ENCODE results near the gene KRTAP1-3. TPM values are rescaled to one million over a fixed set of nuclear protein-coding genes. Genes with fewer than 3 reads are reported as not detected.

The KRTAP1-3 gene
- total RNA-seq, 3 donors from 2014 or later, result not detected

DNA sequence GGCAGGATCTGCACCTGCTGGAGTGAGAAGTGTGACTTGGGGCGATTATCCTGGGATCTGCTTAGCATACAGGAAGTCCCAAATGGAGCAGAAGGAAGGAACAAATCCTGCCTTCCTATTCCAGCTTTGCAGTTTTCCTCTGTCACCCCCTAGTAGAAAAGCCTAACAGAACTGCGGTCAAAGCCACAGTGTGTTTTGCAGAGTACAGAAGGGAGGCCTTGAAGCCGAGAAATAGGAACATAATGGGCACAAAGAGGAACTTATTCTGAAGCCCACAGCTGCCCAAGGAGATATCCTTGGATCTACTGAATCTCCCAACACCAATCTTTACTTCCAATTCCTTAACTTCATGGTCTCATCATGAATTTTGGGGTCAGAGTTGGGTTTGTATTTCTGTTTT lies 16.1 kb downstream of the KRTAP1-3 start:
- Histone ChIP-seq H3K4me3 (no peak overlapping the region), H3K27ac (no peak overlapping the region), H3K4me1 (no peaks in the 10 kb centered on the region), H3K9me3 (no peaks in the 10 kb centered on the region), H3K36me3 (no peaks in the 10 kb centered on the region), H3K27me3 (no peaks in the 10 kb centered on the region)
- DNase-seq (ENCODE audit: low spot score in 2 of 2), result no peak
- no peak for TF ChIP-seq POLR2AphosphoS5 (IDR thresholded peaks at IDR 0.05)
- TF ChIP-seq, protein P1, sequence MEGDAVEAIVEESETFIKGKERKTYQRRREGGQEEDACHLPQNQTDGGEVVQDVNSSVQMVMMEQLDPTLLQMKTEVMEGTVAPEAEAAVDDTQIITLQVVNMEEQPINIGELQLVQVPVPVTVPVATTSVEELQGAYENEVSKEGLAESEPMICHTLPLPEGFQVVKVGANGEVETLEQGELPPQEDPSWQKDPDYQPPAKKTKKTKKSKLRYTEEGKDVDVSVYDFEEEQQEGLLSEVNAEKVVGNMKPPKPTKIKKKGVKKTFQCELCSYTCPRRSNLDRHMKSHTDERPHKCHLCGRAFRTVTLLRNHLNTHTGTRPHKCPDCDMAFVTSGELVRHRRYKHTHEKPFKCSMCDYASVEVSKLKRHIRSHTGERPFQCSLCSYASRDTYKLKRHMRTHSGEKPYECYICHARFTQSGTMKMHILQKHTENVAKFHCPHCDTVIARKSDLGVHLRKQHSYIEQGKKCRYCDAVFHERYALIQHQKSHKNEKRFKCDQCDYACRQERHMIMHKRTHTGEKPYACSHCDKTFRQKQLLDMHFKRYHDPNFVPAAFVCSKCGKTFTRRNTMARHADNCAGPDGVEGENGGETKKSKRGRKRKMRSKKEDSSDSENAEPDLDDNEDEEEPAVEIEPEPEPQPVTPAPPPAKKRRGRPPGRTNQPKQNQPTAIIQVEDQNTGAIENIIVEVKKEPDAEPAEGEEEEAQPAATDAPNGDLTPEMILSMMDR (IDR thresholded peaks at IDR 0.05), result no peak
- TF ChIP-seq POLR2A (IDR thresholded peaks at IDR 0.05), result no peak
- intact Hi-C loops (cut with DNase I; ENCODE audit: low total_unique reads), result no loop called here

GRCh38 chr17:41016578-41017215 lies 18.0 kb downstream of the KRTAP1-3 start:
- H3K36me3 ChIP-seq, result no peaks in the 10 kb centered on the region
- intact Hi-C loops (cut with DNase I; ENCODE audit: low total_unique reads), result no loop called here
- TF ChIP-seq POLR2A (IDR thresholded peaks at IDR 0.05) (no peak), POLR2AphosphoS5 (IDR thresholded peaks at IDR 0.05) (no peak)
- TF ChIP-seq, protein P1 (IDR thresholded peaks at IDR 0.05), result no peak
- no peaks in the 10 kb centered on the region for H3K9me3 ChIP-seq
- DNase-seq (ENCODE audit: low spot score in 2 of 2), result no peak
- H3K4me1 ChIP-seq, result no peaks in the 10 kb centered on the region
- no peak overlapping the region for H3K4me3 ChIP-seq
- H3K27ac ChIP-seq, result no peak overlapping the region
- no peaks in the 10 kb centered on the region for H3K27me3 ChIP-seq

DNA sequence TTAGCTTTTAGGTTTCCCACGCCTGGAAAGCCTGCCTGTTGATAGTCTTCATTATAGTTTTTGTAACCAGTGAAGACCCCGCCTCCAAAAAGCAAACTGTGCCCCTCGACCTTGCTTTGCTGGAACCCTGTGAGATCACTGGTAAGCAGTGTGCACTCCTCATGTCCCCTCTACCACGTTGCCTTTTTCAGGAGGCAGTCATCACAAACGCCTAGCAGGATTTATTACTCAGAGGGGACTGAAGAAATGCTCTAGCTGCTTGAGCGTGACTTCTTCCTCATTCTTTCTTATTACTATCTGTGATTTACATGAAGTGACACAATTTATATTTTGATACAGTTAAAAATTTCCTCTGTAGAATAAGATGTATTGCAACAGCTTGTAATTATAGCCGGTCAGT lies 19.2 kb downstream of the KRTAP1-3 start:
- DNase-seq (ENCODE audit: low spot score in 2 of 2), result no peak
- intact Hi-C loops (cut with DNase I; ENCODE audit: low total_unique reads), result no loop called here
- H3K27me3 ChIP-seq, result no peaks in the 10 kb centered on the region
- H3K36me3 ChIP-seq, result no peaks in the 10 kb centered on the region
- TF ChIP-seq POLR2AphosphoS5 (IDR thresholded peaks at IDR 0.05) (no peak), POLR2A (IDR thresholded peaks at IDR 0.05) (no peak)
- TF ChIP-seq, protein P1 (IDR thresholded peaks at IDR 0.05), result no peak
- H3K27ac ChIP-seq, result no peak overlapping the region
- H3K4me1 ChIP-seq, result no peaks in the 10 kb centered on the region
- no peaks in the 10 kb centered on the region for H3K9me3 ChIP-seq
- no peak overlapping the region for H3K4me3 ChIP-seq

DNA sequence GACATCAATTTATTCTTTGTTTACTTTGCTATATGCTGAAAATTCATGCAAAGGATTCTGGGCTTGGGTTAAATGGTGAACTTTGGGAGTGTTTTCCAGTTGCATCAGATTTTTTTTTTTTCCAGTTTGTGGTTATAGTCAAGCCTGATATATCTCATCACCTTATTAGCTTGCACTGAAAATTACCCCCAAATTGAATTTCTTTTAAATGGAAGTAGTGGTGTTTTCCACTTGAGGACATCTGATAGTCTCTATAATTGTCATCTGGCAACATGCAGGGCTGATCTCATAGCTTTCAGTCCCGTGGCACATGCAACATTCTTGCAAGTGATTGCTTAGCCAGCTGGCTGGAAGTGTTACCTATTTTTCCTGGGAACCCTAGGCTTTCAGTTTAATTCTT lies 21.1 kb downstream of the KRTAP1-3 start:
- H3K27me3 ChIP-seq, result no peaks in the 10 kb centered on the region
- intact Hi-C loops (cut with DNase I; ENCODE audit: low total_unique reads), result no loop called here
- no peaks in the 10 kb centered on the region for H3K4me1 ChIP-seq
- no peak overlapping the region for H3K4me3 ChIP-seq
- no peak overlapping the region for H3K27ac ChIP-seq
- DNase-seq (ENCODE audit: low spot score in 2 of 2), result no peak
- TF ChIP-seq POLR2AphosphoS5 (IDR thresholded peaks at IDR 0.05), result no peak
- no peak for TF ChIP-seq POLR2A (IDR thresholded peaks at IDR 0.05)
- TF ChIP-seq, protein P1 (IDR thresholded peaks at IDR 0.05), result no peak
- no peaks in the 10 kb centered on the region for H3K36me3 ChIP-seq
- no peaks in the 10 kb centered on the region for H3K9me3 ChIP-seq

GRCh38 chr17:41013181-41013580 lies 21.5 kb downstream of the KRTAP1-3 start:
- Histone ChIP-seq H3K4me3 (no peak overlapping the region), H3K27me3 (no peaks in the 10 kb centered on the region), H3K4me1 (no peaks in the 10 kb centered on the region), H3K36me3 (no peaks in the 10 kb centered on the region), H3K27ac (no peak overlapping the region), H3K9me3 (no peaks in the 10 kb centered on the region)
- intact Hi-C loops (cut with DNase I; ENCODE audit: low total_unique reads), result no loop called here
- no peak for DNase-seq (ENCODE audit: low spot score in 2 of 2)
- TF ChIP-seq, protein P1 (IDR thresholded peaks at IDR 0.05), result no peak
- TF ChIP-seq POLR2AphosphoS5 (IDR thresholded peaks at IDR 0.05) (no peak), POLR2A (IDR thresholded peaks at IDR 0.05) (no peak)

Measured in breast epithelium (tissue), 4 donors.